Neural crest cell (in vitro differentiated cells): ENCODE measurements around the gene SSPN. TPM values are rescaled to one million over a fixed set of nuclear protein-coding genes. Genes with fewer than 3 reads are reported as not detected.
A peak's percentile ranks its signal among the peaks of the same experiment; 100 is the strongest.

ENCODE experiments used
- DNase-seq: peaks from one replicate; pipeline ENCODE4 v3.0.0; 2021; ENCODE audit warnings: low read depth, mixed read lengths, low spot score
- H3K27ac Mint-ChIP-seq: one replicate; pipeline ENCODE4 v1.8.0; 2021; ENCODE audit warnings: mild to moderate bottlenecking, mixed read lengths; ENCODE audit not compliant: unreplicated experiment
- H3K27me3 Mint-ChIP-seq: 2 replicates; pipeline ENCODE4 v1.8.0; 2021; ENCODE audit warnings: low read depth, mild to moderate bottlenecking, mixed read lengths
- H3K36me3 Mint-ChIP-seq: 2 replicates; pipeline ENCODE4 v1.8.0; 2021; ENCODE audit warnings: low read depth, mild to moderate bottlenecking, mixed read lengths
- H3K4me1 Mint-ChIP-seq: 2 replicates; pipeline ENCODE4 v1.8.0; 2021; ENCODE audit warnings: mixed read lengths
- H3K4me3 Mint-ChIP-seq: one replicate; pipeline ENCODE4 v1.8.0; 2021; ENCODE audit warnings: mild to moderate bottlenecking, mixed read lengths
- H3K9me3 Mint-ChIP-seq: 2 replicates; pipeline ENCODE4 v1.8.0; 2021; ENCODE audit warnings: mixed read lengths
- total RNA-seq: library from RNA; stranded (reverse); gene quantifications from 2 replicates; pipeline ENCODE4 v1.2.1, GENCODE V29; 2021
- TF ChIP-seq, protein P1 (sequence below): fragments of 200-600 bp; sonication (generic); conservative IDR thresholded peaks from 2 replicates; pipeline ENCODE4 v1.5.0; 2021; ENCODE audit warnings: antibody characterized with exemption, mild to moderate bottlenecking

The SSPN gene
- total RNA-seq, 1 donor from 2014 or later: 4.7 TPM

DNA sequence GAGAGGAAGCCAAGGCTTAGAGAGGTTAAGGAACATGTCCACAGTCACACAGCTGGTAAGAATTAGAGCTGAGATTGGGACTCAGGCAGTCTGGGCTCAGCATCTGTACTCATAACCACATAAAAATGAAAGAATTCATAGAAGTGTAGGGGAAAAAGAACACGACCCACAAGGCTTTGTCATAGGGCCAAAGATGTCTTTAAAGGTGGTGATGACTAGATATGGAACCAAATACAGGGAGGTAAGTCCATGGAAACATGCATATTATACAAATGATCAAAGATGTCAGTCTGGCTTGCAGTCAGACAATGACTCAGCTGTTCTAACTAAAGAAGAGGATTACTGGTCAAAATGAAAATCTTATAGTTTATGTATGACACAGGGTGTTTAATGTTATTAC lies 7.2 kb upstream of the SSPN start:
- no peak for DNase-seq
- H3K36me3 Mint-ChIP-seq: no peaks in the 10 kb centered on the region
- peaks cover 9% of the 10 kb centered on the region for H3K4me1 Mint-ChIP-seq
- peaks cover 3% of the 10 kb centered on the region for H3K27me3 Mint-ChIP-seq
- no peaks in the 10 kb centered on the region for H3K9me3 Mint-ChIP-seq
- H3K4me3 Mint-ChIP-seq: no peak overlapping the region
- TF ChIP-seq, protein P1, sequence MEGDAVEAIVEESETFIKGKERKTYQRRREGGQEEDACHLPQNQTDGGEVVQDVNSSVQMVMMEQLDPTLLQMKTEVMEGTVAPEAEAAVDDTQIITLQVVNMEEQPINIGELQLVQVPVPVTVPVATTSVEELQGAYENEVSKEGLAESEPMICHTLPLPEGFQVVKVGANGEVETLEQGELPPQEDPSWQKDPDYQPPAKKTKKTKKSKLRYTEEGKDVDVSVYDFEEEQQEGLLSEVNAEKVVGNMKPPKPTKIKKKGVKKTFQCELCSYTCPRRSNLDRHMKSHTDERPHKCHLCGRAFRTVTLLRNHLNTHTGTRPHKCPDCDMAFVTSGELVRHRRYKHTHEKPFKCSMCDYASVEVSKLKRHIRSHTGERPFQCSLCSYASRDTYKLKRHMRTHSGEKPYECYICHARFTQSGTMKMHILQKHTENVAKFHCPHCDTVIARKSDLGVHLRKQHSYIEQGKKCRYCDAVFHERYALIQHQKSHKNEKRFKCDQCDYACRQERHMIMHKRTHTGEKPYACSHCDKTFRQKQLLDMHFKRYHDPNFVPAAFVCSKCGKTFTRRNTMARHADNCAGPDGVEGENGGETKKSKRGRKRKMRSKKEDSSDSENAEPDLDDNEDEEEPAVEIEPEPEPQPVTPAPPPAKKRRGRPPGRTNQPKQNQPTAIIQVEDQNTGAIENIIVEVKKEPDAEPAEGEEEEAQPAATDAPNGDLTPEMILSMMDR: no peak
- H3K27ac Mint-ChIP-seq: no peak overlapping the region

DNA sequence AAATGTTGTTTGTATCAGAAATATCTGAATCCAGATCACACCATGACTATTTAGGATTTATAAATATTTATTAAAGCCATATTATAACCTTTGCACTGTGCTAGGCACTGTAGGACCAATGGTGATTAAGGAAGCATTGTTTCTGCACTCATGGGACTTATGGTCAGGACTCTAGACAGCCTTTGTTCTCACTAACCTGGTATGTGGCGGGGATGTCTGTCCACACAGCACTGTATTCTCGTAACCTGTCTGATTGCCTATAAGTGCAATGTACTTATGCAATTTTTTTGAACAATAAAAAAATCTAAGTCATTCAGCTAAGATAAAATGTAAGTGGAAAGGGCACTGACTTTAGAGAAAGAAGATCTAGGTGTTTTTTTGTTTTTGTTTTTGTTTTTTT lies 6.7 kb upstream of the SSPN start:
- Mint-ChIP-seq H3K9me3 (no peaks in the 10 kb centered on the region), H3K4me3 (no peak overlapping the region), H3K36me3 (no peaks in the 10 kb centered on the region), H3K27ac (no peak overlapping the region), H3K27me3 (no peaks in the 10 kb centered on the region), H3K4me1 (peaks cover 9% of the 10 kb centered on the region)
- no peak for DNase-seq
- TF ChIP-seq, protein P1: no peak

DNA sequence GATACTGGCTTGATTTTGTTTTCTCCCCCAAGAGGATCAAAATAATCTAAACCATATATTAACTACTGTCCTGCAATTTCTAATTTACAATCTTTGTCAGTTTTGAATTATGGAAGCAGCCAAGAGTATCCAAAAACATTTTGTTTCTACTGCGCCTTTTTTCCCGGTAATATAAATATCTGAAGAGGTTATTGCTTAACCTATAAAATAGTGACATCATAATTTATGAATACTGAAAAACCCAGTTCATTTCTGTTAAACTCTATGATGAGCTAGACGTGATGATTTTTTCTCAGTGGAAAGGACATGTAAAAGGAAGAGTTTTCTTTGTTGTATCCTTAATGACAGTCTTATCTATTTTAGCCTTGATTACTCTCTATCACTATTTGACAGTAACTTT lies 3.2 kb upstream of the SSPN start:
- Mint-ChIP-seq H3K4me3 (no peak overlapping the region), H3K27me3 (no peaks in the 10 kb centered on the region), H3K9me3 (no peaks in the 10 kb centered on the region), H3K4me1 (peaks cover 26% of the 10 kb centered on the region), H3K36me3 (no peaks in the 10 kb centered on the region), H3K27ac (no peak overlapping the region)
- DNase-seq: no peak
- TF ChIP-seq, protein P1: no peak

GRCh38 chr12:26193539-26193938 lies 1.8 kb upstream of the SSPN start:
- Mint-ChIP-seq H3K27ac (no peak overlapping the region), H3K4me1 (peaks cover 23% of the 10 kb centered on the region), H3K9me3 (no peaks in the 10 kb centered on the region), H3K4me3 (peak overlapping the region; percentile 43), H3K27me3 (no peaks in the 10 kb centered on the region), H3K36me3 (no peaks in the 10 kb centered on the region)
- DNase-seq: no peak
- TF ChIP-seq, protein P1: no peak

DNA sequence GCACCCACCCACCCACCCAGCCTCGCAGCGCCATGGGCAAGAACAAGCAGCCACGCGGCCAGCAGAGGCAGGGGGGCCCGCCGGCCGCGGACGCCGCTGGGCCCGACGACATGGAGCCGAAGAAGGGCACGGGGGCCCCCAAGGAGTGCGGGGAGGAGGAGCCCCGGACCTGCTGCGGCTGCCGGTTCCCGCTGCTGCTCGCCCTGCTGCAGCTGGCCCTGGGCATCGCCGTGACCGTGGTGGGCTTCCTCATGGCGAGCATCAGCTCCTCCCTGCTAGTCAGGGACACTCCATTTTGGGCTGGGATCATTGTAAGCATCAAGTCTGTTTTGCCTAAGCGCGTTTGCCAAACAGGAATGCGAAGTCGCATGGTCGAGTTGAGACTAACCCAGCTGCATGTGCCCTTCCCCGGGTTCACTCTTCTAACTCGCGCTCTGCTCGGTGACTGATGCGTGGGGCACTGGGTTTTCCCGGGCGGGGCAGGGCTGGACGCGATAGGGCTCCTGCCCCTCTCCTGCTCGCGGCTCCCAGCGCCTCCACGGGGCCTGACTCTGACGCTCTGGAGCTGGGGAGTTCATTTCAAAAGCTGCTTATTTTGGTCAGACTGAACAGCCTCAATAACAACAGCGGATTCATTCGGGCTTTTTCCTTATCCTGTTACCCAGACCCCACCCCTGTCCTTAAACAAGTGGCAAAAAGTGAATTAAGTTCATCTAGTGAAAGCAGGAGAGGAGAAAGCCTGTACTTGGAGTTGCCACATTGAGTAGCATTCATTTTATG lies 458 bp downstream of the SSPN start:
- Mint-ChIP-seq H3K4me3 (peak overlapping the region; percentile 96), H3K36me3 (no peaks in the 10 kb centered on the region), H3K27ac (peak overlapping the region; percentile 92), H3K9me3 (no peaks in the 10 kb centered on the region), H3K27me3 (no peaks in the 10 kb centered on the region), H3K4me1 (peaks cover 23% of the 10 kb centered on the region)
- TF ChIP-seq, protein P1: no peak
- DNase-seq: peak; percentile 37
